ENCODE measurements around the gene DLL4. TPM values are rescaled to one million over a fixed set of nuclear protein-coding genes. Genes with fewer than 3 reads are reported as not detected.

DLL4 gene
- total and polyA plus RNA-seq, 2 donors (not counting 1 experiment from before 2014, with no cell fraction given) = 0.07 to 0.30 TPM

DNA sequence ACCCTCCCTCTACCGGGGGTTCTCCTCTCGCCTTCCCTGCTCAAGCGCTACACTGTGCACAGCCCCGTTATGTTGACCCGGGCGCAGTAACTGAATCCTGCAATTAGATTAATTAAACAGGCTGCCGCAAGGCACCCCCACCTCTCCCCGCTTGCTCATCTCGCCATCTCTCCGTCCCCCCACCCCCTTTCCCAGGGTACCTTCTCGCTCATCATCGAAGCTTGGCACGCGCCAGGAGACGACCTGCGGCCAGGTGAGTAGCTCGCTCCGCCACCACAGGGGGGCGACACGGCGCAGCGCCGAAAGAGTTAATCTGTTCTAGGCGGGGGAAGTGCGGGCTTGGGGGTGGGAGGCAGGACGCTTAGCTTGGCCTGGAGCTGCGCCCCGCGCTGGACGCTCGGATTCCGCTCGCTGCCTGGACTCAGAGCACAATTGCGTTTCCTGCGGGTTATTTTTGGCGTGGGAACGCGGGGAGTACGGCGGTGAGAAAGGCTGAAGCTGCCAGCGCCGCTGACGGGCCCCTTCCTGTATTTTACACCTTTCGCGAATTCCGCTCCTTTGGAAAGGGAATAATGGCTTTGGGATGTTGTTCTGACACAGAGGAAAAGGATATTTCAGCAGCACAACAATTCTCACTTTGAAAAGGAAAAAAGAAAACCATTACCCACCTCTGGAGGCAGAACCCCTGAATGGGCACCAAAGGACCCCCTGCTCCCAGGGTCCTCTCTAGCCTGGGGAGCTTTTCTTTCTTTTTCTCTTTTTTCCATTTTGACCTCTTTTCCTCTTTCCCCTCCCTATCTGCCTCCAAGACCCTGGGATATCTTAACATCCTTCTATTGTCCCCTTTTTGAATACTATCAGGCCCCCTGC is 1.5 kb downstream of the DLL4 start:
- peak; percentile 65 for DNase-seq
- Histone ChIP-seq H3K27ac (ENCODE audit: low read length in 2 of 2) (no peak overlapping the region), H3K36me3 (replicated peaks in 1 of 2; ENCODE audit: control extremely low read depth in 1 of 2, control insufficient read depth in 1 of 2, extremely low read depth in 1 of 2, insufficient read depth in 2 of 2, low read length in 1 of 2) (no peaks in the 10 kb centered on the region), H3K4me2 (replicated peaks; ENCODE audit: low read depth, low read length, poor library complexity, severe bottlenecking) (peak overlapping the region; percentile 100), H2AFZ (ENCODE audit: insufficient read depth, low read depth, low read length, poor library complexity, severe bottlenecking) (no peak overlapping the region), H3K9ac (ENCODE audit: low read length) (peak overlapping the region; percentile 70), H3K79me2 (ENCODE audit: control insufficient read depth, insufficient read depth, low read length) (no peaks in the 10 kb centered on the region), H3K9me3 (ENCODE audit: control extremely low read depth in 1 of 3, control insufficient read depth in 2 of 3, insufficient read depth in 1 of 3, low read length in 2 of 3) (peaks cover 0 to 22% (median 0%) of the 10 kb centered on the region in 3 donors), H3K4me3 (ENCODE audit: control extremely low read depth in 1 of 5, extremely low read depth in 1 of 5, insufficient read depth in 1 of 5, low read depth in 2 of 5, low read length in 4 of 5) (peak overlapping the region in 3 of 5 experiments; percentile 18 to 60 (median 19)), H4K20me1 (ENCODE audit: control insufficient read depth, insufficient read depth, low read length, poor library complexity, severe bottlenecking) (peaks cover 20% of the 10 kb centered on the region), H3K27me3 (replicated peaks in 1 of 4; ENCODE audit: control extremely low read depth in 1 of 4, control insufficient read depth in 3 of 4, insufficient read depth in 4 of 4, low read length in 3 of 4) (peaks cover 0 to 76% (median 49%) of the 10 kb centered on the region in 4 experiments), H3K4me1 (ENCODE audit: control insufficient read depth in 2 of 2, insufficient read depth in 2 of 2, low read length in 2 of 2) (peaks cover 53 to 61% of the 10 kb centered on the region in 2 donors)
- Mint-ChIP-seq H3K4me1 (peaks cover 44% of the 10 kb centered on the region), H3K4me3 (peak overlapping the region; percentile 84), H3K27me3 (peaks cover 56% of the 10 kb centered on the region), H3K9me3 (ENCODE audit: insufficient read depth) (no peaks in the 10 kb centered on the region), H3K27ac (no peak overlapping the region)
- ChIA-PET POLR2A (interaction anchor here (0.7 kb wide), 2 partner anchors 12 to 22 kb away, joined by 3 read pairs; no protein-coding TSS in a partner anchor), CTCF (interaction anchor here (0.6 to 10.7 kb wide), 10 partner anchors 9 to 1020 kb away, joined by 3 to 84 read pairs (median 4); partner anchors contain the start of gene CHAC1)
- 2% methylated on average over 38 of the region's 46 CpGs for WGBS (ENCODE audit: insufficient coverage)
- no peak for ATAC-seq (ENCODE audit: low read depth)
- intact Hi-C loops (cut with micrococcal nuclease) = no loop called here
- no peak for TF ChIP-seq EZH2 (IDR thresholded peaks at IDR 0.05; ENCODE audit: borderline replicate concordance, insufficient read depth, low read depth, low read length, poor library complexity, severe bottlenecking)
- TF ChIP-seq, protein P1, sequence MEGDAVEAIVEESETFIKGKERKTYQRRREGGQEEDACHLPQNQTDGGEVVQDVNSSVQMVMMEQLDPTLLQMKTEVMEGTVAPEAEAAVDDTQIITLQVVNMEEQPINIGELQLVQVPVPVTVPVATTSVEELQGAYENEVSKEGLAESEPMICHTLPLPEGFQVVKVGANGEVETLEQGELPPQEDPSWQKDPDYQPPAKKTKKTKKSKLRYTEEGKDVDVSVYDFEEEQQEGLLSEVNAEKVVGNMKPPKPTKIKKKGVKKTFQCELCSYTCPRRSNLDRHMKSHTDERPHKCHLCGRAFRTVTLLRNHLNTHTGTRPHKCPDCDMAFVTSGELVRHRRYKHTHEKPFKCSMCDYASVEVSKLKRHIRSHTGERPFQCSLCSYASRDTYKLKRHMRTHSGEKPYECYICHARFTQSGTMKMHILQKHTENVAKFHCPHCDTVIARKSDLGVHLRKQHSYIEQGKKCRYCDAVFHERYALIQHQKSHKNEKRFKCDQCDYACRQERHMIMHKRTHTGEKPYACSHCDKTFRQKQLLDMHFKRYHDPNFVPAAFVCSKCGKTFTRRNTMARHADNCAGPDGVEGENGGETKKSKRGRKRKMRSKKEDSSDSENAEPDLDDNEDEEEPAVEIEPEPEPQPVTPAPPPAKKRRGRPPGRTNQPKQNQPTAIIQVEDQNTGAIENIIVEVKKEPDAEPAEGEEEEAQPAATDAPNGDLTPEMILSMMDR (IDR thresholded peaks at IDR 0.05) = peak; percentile 68
